ENCODE measurements around the gene ZSCAN22.

DNA sequence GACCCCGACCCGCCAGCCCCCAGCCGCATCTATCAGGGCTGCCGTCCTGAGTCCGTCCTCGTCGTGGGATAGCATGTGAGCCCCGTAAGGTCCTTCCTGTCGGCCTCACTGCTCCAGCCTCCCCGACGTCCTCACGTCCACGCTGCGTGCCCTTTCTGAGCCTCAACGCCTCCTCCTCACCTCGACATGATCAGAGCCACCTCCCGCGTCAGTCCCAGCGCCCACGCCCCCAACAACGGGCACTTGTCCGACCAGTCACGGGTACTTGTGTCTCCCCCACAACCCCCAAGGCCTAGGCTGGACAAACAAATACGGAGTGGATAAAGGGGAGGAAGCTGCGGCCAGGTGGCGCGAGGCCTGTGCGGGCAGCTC is 35.1 kb downstream of the ZSCAN22 start:
- TF ChIP-seq POLR2A (IDR thresholded peaks at IDR 0.05) (no peak), CTCF (IDR thresholded peaks at IDR 0.05) (no peak)

Data from heart left ventricle (tissue), 13 donors.